PFSK-1 (cell line): ENCODE results near the gene ACP1.

ENCODE experiments used
- FOXP2 ChIP-seq: optimal IDR thresholded peaks from 2 replicates; pipeline ENCODE3; 2011; ENCODE audit warnings: borderline replicate concordance, control low read depth, inconsistent platforms; ENCODE audit not compliant: insufficient read depth; ENCODE audit errors: extremely low read length, extremely low read depth
- POLR2AphosphoS5 ChIP-seq: IDR thresholded peaks from 2 replicates; pipeline ENCODE4 v1.6.1; 2012; ENCODE audit warnings: low read depth, mild to moderate bottlenecking, control low read depth, low read length, moderate library complexity
- SIN3A ChIP-seq: IDR thresholded peaks from 2 replicates; pipeline ENCODE4 v1.6.1; 2012; ENCODE audit warnings: mild to moderate bottlenecking, low read length, moderate library complexity, borderline replicate concordance; ENCODE audit not compliant: insufficient read depth
- TAF1 ChIP-seq: IDR thresholded peaks from 2 replicates; pipeline ENCODE4 v1.6.1; 2012; ENCODE audit warnings: low read length, control low read depth, borderline replicate concordance; ENCODE audit not compliant: insufficient read depth
- TF ChIP-seq, protein P1 (sequence below), 2 experiments: IDR thresholded peaks; 2 replicates each; pipeline versions ENCODE4 v1.6.1 to v1.8.0; 2011 to 2012; ENCODE audit warnings: low read depth in 2 of 2, low read length in 2 of 2, control low read depth in 1 of 2, inconsistent platforms in 1 of 2, mild to moderate bottlenecking in 1 of 2, moderate library complexity in 1 of 2; ENCODE audit not compliant: insufficient read depth in 1 of 2

The ACP1 gene

GRCh38 chr2:296354-296753 is 31.6 kb downstream of the ACP1 start:
- TF ChIP-seq, protein P1, sequence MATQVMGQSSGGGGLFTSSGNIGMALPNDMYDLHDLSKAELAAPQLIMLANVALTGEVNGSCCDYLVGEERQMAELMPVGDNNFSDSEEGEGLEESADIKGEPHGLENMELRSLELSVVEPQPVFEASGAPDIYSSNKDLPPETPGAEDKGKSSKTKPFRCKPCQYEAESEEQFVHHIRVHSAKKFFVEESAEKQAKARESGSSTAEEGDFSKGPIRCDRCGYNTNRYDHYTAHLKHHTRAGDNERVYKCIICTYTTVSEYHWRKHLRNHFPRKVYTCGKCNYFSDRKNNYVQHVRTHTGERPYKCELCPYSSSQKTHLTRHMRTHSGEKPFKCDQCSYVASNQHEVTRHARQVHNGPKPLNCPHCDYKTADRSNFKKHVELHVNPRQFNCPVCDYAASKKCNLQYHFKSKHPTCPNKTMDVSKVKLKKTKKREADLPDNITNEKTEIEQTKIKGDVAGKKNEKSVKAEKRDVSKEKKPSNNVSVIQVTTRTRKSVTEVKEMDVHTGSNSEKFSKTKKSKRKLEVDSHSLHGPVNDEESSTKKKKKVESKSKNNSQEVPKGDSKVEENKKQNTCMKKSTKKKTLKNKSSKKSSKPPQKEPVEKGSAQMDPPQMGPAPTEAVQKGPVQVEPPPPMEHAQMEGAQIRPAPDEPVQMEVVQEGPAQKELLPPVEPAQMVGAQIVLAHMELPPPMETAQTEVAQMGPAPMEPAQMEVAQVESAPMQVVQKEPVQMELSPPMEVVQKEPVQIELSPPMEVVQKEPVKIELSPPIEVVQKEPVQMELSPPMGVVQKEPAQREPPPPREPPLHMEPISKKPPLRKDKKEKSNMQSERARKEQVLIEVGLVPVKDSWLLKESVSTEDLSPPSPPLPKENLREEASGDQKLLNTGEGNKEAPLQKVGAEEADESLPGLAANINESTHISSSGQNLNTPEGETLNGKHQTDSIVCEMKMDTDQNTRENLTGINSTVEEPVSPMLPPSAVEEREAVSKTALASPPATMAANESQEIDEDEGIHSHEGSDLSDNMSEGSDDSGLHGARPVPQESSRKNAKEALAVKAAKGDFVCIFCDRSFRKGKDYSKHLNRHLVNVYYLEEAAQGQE (IDR thresholded peaks at IDR 0.05; ENCODE audit: insufficient read depth in 1 of 2, low read depth in 2 of 2, low read length in 2 of 2) = no peak
- no peak for TF ChIP-seq POLR2AphosphoS5
- no peak for TF ChIP-seq TAF1
- no peak for TF ChIP-seq SIN3A
- TF ChIP-seq FOXP2 = no peak

GRCh38 chr2:305366-305765 is 40.6 kb downstream of the ACP1 start:
- TF ChIP-seq TAF1 = no peak
- TF ChIP-seq POLR2AphosphoS5 = no peak
- TF ChIP-seq, protein P1 (IDR thresholded peaks at IDR 0.05; ENCODE audit: insufficient read depth in 1 of 2, low read depth in 2 of 2, low read length in 2 of 2) = no peak
- no peak for TF ChIP-seq FOXP2
- no peak for TF ChIP-seq SIN3A

- no peak for TF ChIP-seq TAF1
- no peak for TF ChIP-seq FOXP2
- TF ChIP-seq POLR2AphosphoS5 = no peak
Measured at GRCh38 chr2:309148-309953, 44.6 kb downstream of the ACP1 start.

- TF ChIP-seq, protein P1 (IDR thresholded peaks at IDR 0.05; ENCODE audit: insufficient read depth in 1 of 2, low read depth in 2 of 2, low read length in 2 of 2) = no peak
- TF ChIP-seq FOXP2 = no peak
- no peak for TF ChIP-seq TAF1
- no peak for TF ChIP-seq SIN3A
- TF ChIP-seq POLR2AphosphoS5 = no peak
Measured at GRCh38 chr2:309954-310510, 45.3 kb downstream of the ACP1 start.

DNA sequence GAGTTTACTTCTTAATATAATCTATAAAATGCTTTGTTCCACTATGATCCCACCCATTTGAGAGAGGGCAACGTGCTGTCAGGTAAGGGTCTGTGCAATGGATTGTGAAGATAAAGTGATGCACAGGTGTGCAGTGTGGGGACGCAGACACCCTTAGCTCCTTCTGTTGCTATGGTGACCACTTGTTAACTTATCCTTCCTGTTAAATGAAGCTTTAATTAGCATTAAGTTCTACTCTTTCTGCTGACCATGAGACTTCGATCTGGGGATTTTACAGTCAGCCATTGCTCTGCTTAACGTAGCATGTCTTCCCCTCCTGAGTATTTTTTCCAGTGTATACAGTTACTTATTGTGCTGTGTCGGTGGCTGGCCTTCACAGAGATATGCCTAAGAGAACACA is 46.2 kb downstream of the ACP1 start:
- TF ChIP-seq TAF1 = no peak
- TF ChIP-seq SIN3A = no peak
- TF ChIP-seq POLR2AphosphoS5 = no peak
- no peak for TF ChIP-seq FOXP2
- TF ChIP-seq, protein P1 (IDR thresholded peaks at IDR 0.05; ENCODE audit: insufficient read depth in 1 of 2, low read depth in 2 of 2, low read length in 2 of 2) = no peak
